ENCODE results near the gene EXOC6B.

Gene EXOC6B

DNA sequence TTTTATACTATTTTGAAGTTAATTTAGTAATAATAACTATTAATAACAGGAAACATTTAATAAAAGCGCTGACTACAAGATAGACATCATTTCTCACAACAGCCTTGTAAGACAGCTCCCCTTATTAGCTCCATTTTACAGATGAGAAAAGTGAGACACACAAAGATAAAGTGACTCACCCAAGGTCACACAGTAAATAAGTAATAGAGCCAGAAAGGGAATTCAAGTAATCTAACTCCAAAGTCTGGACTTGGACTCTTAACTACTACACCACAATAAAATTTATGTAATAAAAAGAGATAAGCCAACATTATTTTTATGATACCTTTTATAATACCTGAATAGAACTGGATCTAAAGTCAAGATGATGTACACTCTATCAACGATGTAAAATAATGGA lies 25.3 kb downstream of the EXOC6B start:
- H4K8ac ChIP-seq (ENCODE audit: low read depth, low read length): no peak overlapping the region
- no peak overlapping the region for H3K4ac ChIP-seq (ENCODE audit: low read depth, low read length)
- no CpG with 5 or more reads among the region's 2 CpGs for WGBS (ENCODE audit: extremely low coverage, insufficient coverage, insufficient read length)
- no peak overlapping the region for H3K18ac ChIP-seq (ENCODE audit: low read length)
- H3K79me1 ChIP-seq (ENCODE audit: low read length): no peaks in the 10 kb centered on the region
- no peak overlapping the region for H4K12ac ChIP-seq (ENCODE audit: low read depth, low read length)
- no peak overlapping the region for H3K14ac ChIP-seq (ENCODE audit: low read length)
- H3K9ac ChIP-seq (ENCODE audit: low read length): no peak overlapping the region
- H2BK120ac ChIP-seq (ENCODE audit: insufficient read depth, low read length, poor library complexity): no peak overlapping the region
- no peaks in the 10 kb centered on the region for H3K79me2 ChIP-seq (ENCODE audit: control insufficient read depth, insufficient read depth, low read length, poor library complexity)
- no peak overlapping the region for H2BK5ac ChIP-seq (ENCODE audit: low read depth, low read length, poor library complexity)
- DNase-seq: no peak
- H3K27me3 ChIP-seq (ENCODE audit: insufficient read depth, low read length): no peaks in the 10 kb centered on the region
- H2BK12ac ChIP-seq (ENCODE audit: low read length): no peak overlapping the region
- no peak overlapping the region for H4K91ac ChIP-seq (ENCODE audit: low read depth, low read length)
- H2AK5ac ChIP-seq (ENCODE audit: low read length): no peak overlapping the region
- H3K36me3 ChIP-seq (ENCODE audit: control insufficient read depth in 1 of 2, insufficient read depth in 2 of 2, low read length in 2 of 2): no peaks in the 10 kb centered on the region
- no peak overlapping the region for H3K4me2 ChIP-seq (ENCODE audit: low read length)
- no peak overlapping the region for H3K4me3 ChIP-seq (ENCODE audit: low read depth, low read length)
- no peaks in the 10 kb centered on the region for H3K9me3 ChIP-seq (ENCODE audit: insufficient read depth, low read depth, low read length)
- H3K27ac ChIP-seq (ENCODE audit: low read depth, low read length): no peak overlapping the region
- H3K4me1 ChIP-seq (ENCODE audit: control insufficient read depth in 1 of 2, insufficient read depth in 2 of 2, low read length in 2 of 2): no peaks in the 10 kb centered on the region
- H3K23ac ChIP-seq (ENCODE audit: low read length): no peak overlapping the region
- no peak overlapping the region for H2AFZ ChIP-seq (ENCODE audit: insufficient read depth, low read length, poor library complexity)

DNA sequence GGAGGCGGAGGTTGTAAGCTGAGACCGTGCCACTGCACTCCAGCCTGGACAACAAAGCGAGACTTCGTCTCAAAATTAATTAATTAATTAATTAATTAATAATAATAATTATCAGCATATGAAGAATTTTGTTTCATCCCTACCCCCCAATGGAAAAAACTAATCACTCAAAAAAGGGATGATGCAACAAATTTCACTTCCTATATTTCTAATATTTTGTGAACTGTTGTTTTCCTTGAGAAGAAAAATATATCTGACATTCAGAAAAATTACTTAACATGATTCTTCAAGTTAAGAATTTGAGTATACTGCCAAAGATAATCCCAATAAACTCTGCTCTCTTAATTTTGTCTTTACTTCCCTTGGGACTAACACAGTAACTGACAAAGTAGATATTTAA lies 28.1 kb downstream of the EXOC6B start:
- H2BK120ac ChIP-seq (ENCODE audit: insufficient read depth, low read length, poor library complexity): no peak overlapping the region
- H3K27ac ChIP-seq (ENCODE audit: low read depth, low read length): no peak overlapping the region
- no peaks in the 10 kb centered on the region for H3K79me2 ChIP-seq (ENCODE audit: control insufficient read depth, insufficient read depth, low read length, poor library complexity)
- H3K9me3 ChIP-seq (ENCODE audit: insufficient read depth, low read depth, low read length): no peaks in the 10 kb centered on the region
- H4K91ac ChIP-seq (ENCODE audit: low read depth, low read length): no peak overlapping the region
- no peak overlapping the region for H4K8ac ChIP-seq (ENCODE audit: low read depth, low read length)
- no peak overlapping the region for H3K4me2 ChIP-seq (ENCODE audit: low read length)
- no peaks in the 10 kb centered on the region for H3K79me1 ChIP-seq (ENCODE audit: low read length)
- no peaks in the 10 kb centered on the region for H3K27me3 ChIP-seq (ENCODE audit: insufficient read depth, low read length)
- H2AK5ac ChIP-seq (ENCODE audit: low read length): no peak overlapping the region
- no peak overlapping the region for H3K4me3 ChIP-seq (ENCODE audit: low read depth, low read length)
- no peak overlapping the region for H2BK12ac ChIP-seq (ENCODE audit: low read length)
- no peak overlapping the region for H3K9ac ChIP-seq (ENCODE audit: low read length)
- no peak overlapping the region for H2BK5ac ChIP-seq (ENCODE audit: low read depth, low read length, poor library complexity)
- no peaks in the 10 kb centered on the region for H3K36me3 ChIP-seq (ENCODE audit: control insufficient read depth in 1 of 2, insufficient read depth in 2 of 2, low read length in 2 of 2)
- no peak overlapping the region for H2AFZ ChIP-seq (ENCODE audit: insufficient read depth, low read length, poor library complexity)
- no peak overlapping the region for H3K4ac ChIP-seq (ENCODE audit: low read depth, low read length)
- no peak overlapping the region for H3K18ac ChIP-seq (ENCODE audit: low read length)
- no peaks in the 10 kb centered on the region for H3K4me1 ChIP-seq (ENCODE audit: control insufficient read depth in 1 of 2, insufficient read depth in 2 of 2, low read length in 2 of 2)
- no peak overlapping the region for H4K12ac ChIP-seq (ENCODE audit: low read depth, low read length)
- H3K23ac ChIP-seq (ENCODE audit: low read length): no peak overlapping the region
- H3K14ac ChIP-seq (ENCODE audit: low read length): no peak overlapping the region
- WGBS (ENCODE audit: extremely low coverage, insufficient coverage, insufficient read length): no CpG with 5 or more reads among the region's 4 CpGs
- no peak for DNase-seq

DNA sequence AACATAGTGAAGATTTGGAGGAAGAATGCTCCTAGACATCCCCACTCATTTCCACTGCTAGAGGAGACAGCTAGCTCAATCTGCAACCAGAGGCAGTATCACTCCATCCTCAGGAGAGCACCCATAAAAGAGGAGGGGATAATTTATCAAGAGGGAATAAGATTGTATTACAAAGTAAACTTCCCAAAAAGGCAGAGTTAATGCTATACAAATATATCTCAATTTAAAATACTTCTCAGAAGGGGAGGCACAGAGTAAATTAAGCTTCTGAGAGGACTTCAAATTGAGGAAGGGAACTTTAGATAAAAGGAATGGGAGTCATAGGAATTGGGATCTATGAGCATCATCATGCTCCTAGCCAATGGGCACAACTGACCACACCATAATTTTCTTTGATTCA lies 29.1 kb downstream of the EXOC6B start:
- no peak overlapping the region for H2AK5ac ChIP-seq (ENCODE audit: low read length)

DNA sequence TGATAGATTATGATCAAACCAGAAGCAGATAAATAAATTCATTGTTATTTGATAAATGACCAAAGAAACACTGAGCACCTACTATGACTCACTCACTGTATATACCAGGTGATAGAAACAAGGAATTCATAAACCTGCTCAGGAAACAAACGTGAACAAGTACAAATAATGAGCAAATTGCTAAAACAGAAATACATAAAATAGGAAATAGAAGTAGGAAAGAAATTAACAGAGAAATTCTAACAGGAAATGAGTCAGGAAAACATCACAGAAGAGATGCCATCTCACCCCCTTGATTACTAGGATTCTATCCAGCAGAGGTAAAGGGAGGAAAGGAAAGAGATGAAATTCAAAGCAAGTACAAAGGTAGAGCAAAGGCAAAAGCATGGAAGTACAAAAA lies 31.3 kb downstream of the EXOC6B start:
- no peak overlapping the region for H3K9ac ChIP-seq (ENCODE audit: low read length)
- no peak overlapping the region for H3K4ac ChIP-seq (ENCODE audit: low read depth, low read length)
- H3K27ac ChIP-seq (ENCODE audit: low read depth, low read length): no peak overlapping the region
- no peak overlapping the region for H3K14ac ChIP-seq (ENCODE audit: low read length)
- H3K18ac ChIP-seq (ENCODE audit: low read length): no peak overlapping the region
- no peak overlapping the region for H2AK5ac ChIP-seq (ENCODE audit: low read length)
- H3K36me3 ChIP-seq (ENCODE audit: control insufficient read depth in 1 of 2, insufficient read depth in 2 of 2, low read length in 2 of 2): no peaks in the 10 kb centered on the region
- no peak overlapping the region for H2BK5ac ChIP-seq (ENCODE audit: low read depth, low read length, poor library complexity)
- H2AFZ ChIP-seq (ENCODE audit: insufficient read depth, low read length, poor library complexity): no peak overlapping the region
- H3K79me1 ChIP-seq (ENCODE audit: low read length): no peaks in the 10 kb centered on the region
- H4K91ac ChIP-seq (ENCODE audit: low read depth, low read length): no peak overlapping the region
- H4K8ac ChIP-seq (ENCODE audit: low read depth, low read length): no peak overlapping the region
- no peaks in the 10 kb centered on the region for H3K4me1 ChIP-seq (ENCODE audit: control insufficient read depth in 1 of 2, insufficient read depth in 2 of 2, low read length in 2 of 2)
- no peak overlapping the region for H3K4me3 ChIP-seq (ENCODE audit: low read depth, low read length)
- H2BK120ac ChIP-seq (ENCODE audit: insufficient read depth, low read length, poor library complexity): no peak overlapping the region
- no peak overlapping the region for H2BK12ac ChIP-seq (ENCODE audit: low read length)
- no CpG with 5 or more reads among the region's 1 CpG for WGBS (ENCODE audit: extremely low coverage, insufficient coverage, insufficient read length)
- H3K79me2 ChIP-seq (ENCODE audit: control insufficient read depth, insufficient read depth, low read length, poor library complexity): no peaks in the 10 kb centered on the region
- H3K9me3 ChIP-seq (ENCODE audit: insufficient read depth, low read depth, low read length): no peaks in the 10 kb centered on the region
- H4K12ac ChIP-seq (ENCODE audit: low read depth, low read length): no peak overlapping the region
- no peak for DNase-seq
- H3K27me3 ChIP-seq (ENCODE audit: insufficient read depth, low read length): no peaks in the 10 kb centered on the region
- H3K23ac ChIP-seq (ENCODE audit: low read length): no peak overlapping the region
- H3K4me2 ChIP-seq (ENCODE audit: low read length): no peak overlapping the region

More for the DNA sequence above, 29.1 kb downstream of the EXOC6B start:
- Histone ChIP-seq H3K79me1 (ENCODE audit: low read length) (no peaks in the 10 kb centered on the region), H2BK120ac (ENCODE audit: insufficient read depth, low read length, poor library complexity) (no peak overlapping the region), H2BK5ac (ENCODE audit: low read depth, low read length, poor library complexity) (no peak overlapping the region), H3K4me3 (ENCODE audit: low read depth, low read length) (no peak overlapping the region), H3K4ac (ENCODE audit: low read depth, low read length) (no peak overlapping the region), H3K9ac (ENCODE audit: low read length) (no peak overlapping the region), H3K14ac (ENCODE audit: low read length) (no peak overlapping the region), H3K4me2 (ENCODE audit: low read length) (no peak overlapping the region), H3K4me1 (ENCODE audit: control insufficient read depth in 1 of 2, insufficient read depth in 2 of 2, low read length in 2 of 2) (no peaks in the 10 kb centered on the region), H3K27ac (ENCODE audit: low read depth, low read length) (no peak overlapping the region), H3K9me3 (ENCODE audit: insufficient read depth, low read depth, low read length) (no peaks in the 10 kb centered on the region), H3K79me2 (ENCODE audit: control insufficient read depth, insufficient read depth, low read length, poor library complexity) (no peaks in the 10 kb centered on the region), H2AFZ (ENCODE audit: insufficient read depth, low read length, poor library complexity) (no peak overlapping the region), H4K12ac (ENCODE audit: low read depth, low read length) (no peak overlapping the region), H3K27me3 (ENCODE audit: insufficient read depth, low read length) (no peaks in the 10 kb centered on the region), H3K36me3 (ENCODE audit: control insufficient read depth in 1 of 2, insufficient read depth in 2 of 2, low read length in 2 of 2) (no peaks in the 10 kb centered on the region), H4K8ac (ENCODE audit: low read depth, low read length) (no peak overlapping the region), H3K18ac (ENCODE audit: low read length) (no peak overlapping the region), H2BK12ac (ENCODE audit: low read length) (no peak overlapping the region), H3K23ac (ENCODE audit: low read length) (no peak overlapping the region), H4K91ac (ENCODE audit: low read depth, low read length) (no peak overlapping the region)
- DNase-seq: no peak
